Tibial artery (tissue), 4 donors: Measurements from ENCODE around the gene PTPN18.

Source experiments
- DNase-seq, 2 donors: peaks; one replicate each; pipeline ENCODE4 v3.0.0-alpha.2; 2019
- H3K27ac ChIP-seq, 2 donors: fragments of 200-600 bp; sonication (generic) in 1 of 2; 1 replicate in 1 of 2; 2 replicates in 1 of 2; pipeline ENCODE4 v1.5.1; 2018 to 2019; ENCODE audit warnings: mild to moderate bottlenecking in 1 of 2
- H3K27me3 ChIP-seq, 2 donors: fragments of 200-600 bp; sonication (generic) in 1 of 2; one replicate each; pipeline versions ENCODE4 v1.5.1 to v1.6.0; 2016 to 2019
- H3K36me3 ChIP-seq, 3 donors: fragments of 200-600 bp; sonication (generic) in 2 of 3; one replicate each; pipeline ENCODE4 v1.5.1; 2016 to 2019; ENCODE audit warnings: mild to moderate bottlenecking in 2 of 3
- H3K4me1 ChIP-seq, 4 donors: fragments of 200-600 bp; sonication (generic) in 2 of 4; 1 replicate in 3 of 4; 2 replicates in 1 of 4; pipeline ENCODE4 v1.5.1; 2016 to 2019
- H3K4me3 ChIP-seq, 2 donors: fragments of 200-600 bp; sonication (generic) in 1 of 2; 1 replicate in 1 of 2; 2 replicates in 1 of 2; pipeline ENCODE4 v1.5.1; 2018 to 2019; ENCODE audit warnings: mild to moderate bottlenecking in 2 of 2
- H3K9me3 ChIP-seq, 3 donors: fragments of 200-600 bp; sonication (generic) in 1 of 3; one replicate each; pipeline ENCODE4 v1.5.1; 2016 to 2019
- intact Hi-C: fragments of 100-400 bp; cut with DNase I; formaldehyde crosslinking; loops from one replicate; pipeline ENCODE4 v1.15.0; 2023; ENCODE audit warnings: low total_unique reads
- TF ChIP-seq, protein P1 (sequence below), 2 experiments: fragments of 200-600 bp in 1 of 2; fragments of 450-650 bp in 1 of 2; IDR thresholded peaks; one replicate each; pipeline ENCODE4 v1.5.1; 2017 to 2019; ENCODE audit warnings: antibody characterized with exemption in 2 of 2, mild to moderate bottlenecking in 1 of 2, moderate library complexity in 1 of 2

PTPN18 gene

DNA sequence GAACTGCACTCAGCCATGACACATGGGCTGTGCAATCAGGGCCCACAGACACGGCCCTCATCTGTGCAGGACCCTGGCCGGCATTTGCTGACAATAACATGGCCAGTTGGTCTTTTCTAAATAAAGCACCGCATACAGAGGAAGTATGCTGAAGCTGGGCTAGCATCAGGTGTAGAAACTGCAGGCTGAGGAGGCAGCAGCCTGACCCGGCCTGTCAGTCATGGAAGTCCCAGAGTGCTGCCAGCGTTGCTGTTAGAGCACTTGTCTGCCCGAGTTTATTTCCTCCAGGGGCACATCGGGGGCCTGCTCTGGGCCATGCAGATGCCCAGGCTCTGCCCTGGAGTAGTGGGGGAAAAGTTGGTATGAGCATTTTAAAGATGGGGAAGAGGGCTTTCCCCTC lies 4.1 kb upstream of the PTPN18 start:
- Histone ChIP-seq H3K4me3 (no peak overlapping the region), H3K9me3 (no peaks in the 10 kb centered on the region), H3K36me3 (peaks cover 8 to 24% (median 21%) of the 10 kb centered on the region in 3 donors), H3K27me3 (no peaks in the 10 kb centered on the region), H3K27ac (no peak overlapping the region), H3K4me1 (peaks cover 0 to 23% (median 20%) of the 10 kb centered on the region in 4 donors)
- no peak for DNase-seq
- TF ChIP-seq, protein P1, sequence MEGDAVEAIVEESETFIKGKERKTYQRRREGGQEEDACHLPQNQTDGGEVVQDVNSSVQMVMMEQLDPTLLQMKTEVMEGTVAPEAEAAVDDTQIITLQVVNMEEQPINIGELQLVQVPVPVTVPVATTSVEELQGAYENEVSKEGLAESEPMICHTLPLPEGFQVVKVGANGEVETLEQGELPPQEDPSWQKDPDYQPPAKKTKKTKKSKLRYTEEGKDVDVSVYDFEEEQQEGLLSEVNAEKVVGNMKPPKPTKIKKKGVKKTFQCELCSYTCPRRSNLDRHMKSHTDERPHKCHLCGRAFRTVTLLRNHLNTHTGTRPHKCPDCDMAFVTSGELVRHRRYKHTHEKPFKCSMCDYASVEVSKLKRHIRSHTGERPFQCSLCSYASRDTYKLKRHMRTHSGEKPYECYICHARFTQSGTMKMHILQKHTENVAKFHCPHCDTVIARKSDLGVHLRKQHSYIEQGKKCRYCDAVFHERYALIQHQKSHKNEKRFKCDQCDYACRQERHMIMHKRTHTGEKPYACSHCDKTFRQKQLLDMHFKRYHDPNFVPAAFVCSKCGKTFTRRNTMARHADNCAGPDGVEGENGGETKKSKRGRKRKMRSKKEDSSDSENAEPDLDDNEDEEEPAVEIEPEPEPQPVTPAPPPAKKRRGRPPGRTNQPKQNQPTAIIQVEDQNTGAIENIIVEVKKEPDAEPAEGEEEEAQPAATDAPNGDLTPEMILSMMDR (IDR thresholded peaks at IDR 0.05) = no peak
- intact Hi-C loops = no loop called here

DNA sequence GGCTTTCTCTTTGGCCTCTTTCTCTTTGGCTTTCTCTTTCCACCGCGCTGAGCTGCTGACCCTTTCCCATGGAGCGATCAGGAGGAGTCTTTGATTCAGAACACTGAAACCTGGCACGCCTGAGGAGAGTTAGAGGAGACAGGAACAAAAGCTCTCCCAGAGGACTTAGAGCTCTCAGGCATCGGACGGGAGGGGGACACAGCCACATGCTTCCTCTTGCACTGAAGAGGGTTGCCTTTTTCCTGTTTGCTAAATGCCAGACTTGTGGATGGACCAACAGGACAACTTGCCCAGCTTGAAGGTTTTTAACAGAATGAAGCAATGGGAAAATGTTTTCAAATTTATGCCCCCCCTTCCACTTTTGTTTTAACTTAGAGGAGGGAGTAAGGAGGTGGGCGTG lies 3.6 kb upstream of the PTPN18 start:
- peaks cover 0 to 27% (median 21%) of the 10 kb centered on the region in 4 donors for H3K4me1 ChIP-seq
- intact Hi-C loops = no loop called here
- no peaks in the 10 kb centered on the region for H3K27me3 ChIP-seq
- H3K9me3 ChIP-seq = no peaks in the 10 kb centered on the region
- no peak for DNase-seq
- H3K36me3 ChIP-seq = peaks cover 4 to 18% (median 15%) of the 10 kb centered on the region in 3 donors
- TF ChIP-seq, protein P1 (IDR thresholded peaks at IDR 0.05) = no peak
- H3K27ac ChIP-seq = no peak overlapping the region
- no peak overlapping the region for H3K4me3 ChIP-seq

DNA sequence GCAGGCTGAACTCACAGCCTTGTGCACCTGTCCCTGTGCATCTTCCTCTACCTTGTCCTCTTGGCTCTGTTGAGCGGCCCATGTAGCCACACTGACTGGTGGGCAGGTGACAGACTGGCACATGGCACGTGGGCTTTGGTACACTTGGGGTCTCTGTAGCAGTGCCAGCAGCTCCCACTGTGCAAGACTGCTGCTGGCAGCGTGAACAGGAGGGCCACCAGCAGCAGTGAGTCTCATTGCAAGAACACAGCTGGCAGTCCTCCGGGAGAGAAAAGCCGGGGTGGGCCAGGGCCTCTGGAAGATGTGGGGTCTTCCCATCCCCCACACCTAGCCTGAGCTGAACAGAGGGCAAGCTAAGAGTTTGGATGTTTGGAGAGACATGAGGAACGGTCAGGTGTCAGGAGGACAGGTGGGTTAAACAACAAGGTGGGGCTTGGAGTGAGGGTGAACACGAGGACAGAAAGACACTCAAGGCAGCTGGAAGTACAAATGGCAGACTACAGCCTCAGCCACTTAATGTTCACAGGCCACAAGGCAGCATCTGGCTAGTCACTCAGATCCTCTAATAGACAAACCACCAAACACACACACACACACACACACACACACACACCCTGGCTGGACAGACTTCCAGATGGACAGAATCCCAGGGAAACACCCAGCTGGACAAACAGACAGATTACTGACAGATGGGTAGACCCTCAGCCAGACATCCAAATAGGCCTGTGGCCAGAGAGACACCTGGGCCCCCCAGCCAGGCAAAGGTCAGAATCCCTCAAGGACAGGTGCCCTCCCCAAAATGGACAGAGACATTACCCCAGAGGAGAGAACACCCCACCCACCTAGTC lies 2.3 kb upstream of the PTPN18 start:
- intact Hi-C loops = no loop called here
- TF ChIP-seq, protein P1 (IDR thresholded peaks at IDR 0.05) = no peak
- Histone ChIP-seq H3K27ac (no peak overlapping the region), H3K4me1 (peaks cover 0 to 27% (median 21%) of the 10 kb centered on the region in 4 donors), H3K9me3 (no peaks in the 10 kb centered on the region), H3K4me3 (no peak overlapping the region), H3K36me3 (peaks cover 0 to 6% (median 3%) of the 10 kb centered on the region in 3 donors), H3K27me3 (no peaks in the 10 kb centered on the region)
- peak in 1 of 2 donors; percentile 66 for DNase-seq

DNA sequence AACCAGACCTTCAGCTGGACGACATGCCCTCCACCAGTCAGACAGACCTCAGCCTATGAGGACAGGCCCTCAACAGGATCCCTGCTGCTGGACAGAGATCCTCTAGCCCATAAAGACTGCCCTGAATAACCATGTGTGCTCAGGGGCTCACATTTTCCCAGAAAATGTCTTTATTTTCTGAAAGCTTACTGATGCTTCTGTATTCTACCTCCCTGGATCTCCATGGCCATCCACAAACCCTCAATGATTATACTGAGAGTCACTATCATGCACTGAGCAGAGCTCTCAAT lies 1.8 kb upstream of the PTPN18 start:
- Histone ChIP-seq H3K36me3 (no peaks in the 10 kb centered on the region), H3K9me3 (no peaks in the 10 kb centered on the region), H3K4me1 (peaks cover 0 to 27% (median 21%) of the 10 kb centered on the region in 4 donors), H3K27me3 (no peaks in the 10 kb centered on the region), H3K27ac (no peak overlapping the region), H3K4me3 (no peak overlapping the region)
- DNase-seq = no peak
- intact Hi-C loops = no loop called here
- TF ChIP-seq, protein P1 (IDR thresholded peaks at IDR 0.05) = no peak

DNA sequence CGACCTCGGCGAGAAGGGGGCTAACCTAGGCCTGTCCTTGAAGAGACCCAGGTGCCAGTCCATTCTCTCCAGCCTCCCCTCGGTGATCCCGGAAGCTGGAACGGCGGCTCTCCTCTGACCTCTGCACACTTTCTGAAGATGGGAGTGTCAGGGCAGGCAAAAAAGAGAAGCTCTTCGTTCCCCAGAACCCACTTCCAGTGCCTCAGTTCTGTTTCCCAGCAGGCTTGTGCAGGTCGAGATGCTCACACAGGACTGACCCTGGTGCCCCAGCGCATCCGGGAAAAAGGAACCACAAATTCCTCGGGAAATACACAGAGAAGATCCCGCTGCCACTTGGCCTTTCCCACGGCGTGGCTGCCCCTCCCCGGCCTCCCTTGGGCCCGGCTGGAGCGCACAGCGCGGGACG lies 681 bp upstream of the PTPN18 start:
- intact Hi-C loops = no loop called here

More for the DNA sequence above, 681 bp upstream of the PTPN18 start:
- TF ChIP-seq, protein P1 (IDR thresholded peaks at IDR 0.05) = no peak
- H3K4me1 ChIP-seq = peaks cover 0 to 27% (median 21%) of the 10 kb centered on the region in 4 donors
- no peaks in the 10 kb centered on the region for H3K36me3 ChIP-seq
- H3K4me3 ChIP-seq = peak overlapping the region; percentile 81 to 84
- peak overlapping the region; percentile 72 to 90 for H3K27ac ChIP-seq
- no peak for DNase-seq
- H3K27me3 ChIP-seq = no peaks in the 10 kb centered on the region
- H3K9me3 ChIP-seq = no peaks in the 10 kb centered on the region
